ENCODE results near the gene FAM240B.

- no peak for TF ChIP-seq EZH2phosphoT487 (IDR thresholded peaks at IDR 0.05; ENCODE audit: unreplicated experiment)
- TF ChIP-seq, protein P1, sequence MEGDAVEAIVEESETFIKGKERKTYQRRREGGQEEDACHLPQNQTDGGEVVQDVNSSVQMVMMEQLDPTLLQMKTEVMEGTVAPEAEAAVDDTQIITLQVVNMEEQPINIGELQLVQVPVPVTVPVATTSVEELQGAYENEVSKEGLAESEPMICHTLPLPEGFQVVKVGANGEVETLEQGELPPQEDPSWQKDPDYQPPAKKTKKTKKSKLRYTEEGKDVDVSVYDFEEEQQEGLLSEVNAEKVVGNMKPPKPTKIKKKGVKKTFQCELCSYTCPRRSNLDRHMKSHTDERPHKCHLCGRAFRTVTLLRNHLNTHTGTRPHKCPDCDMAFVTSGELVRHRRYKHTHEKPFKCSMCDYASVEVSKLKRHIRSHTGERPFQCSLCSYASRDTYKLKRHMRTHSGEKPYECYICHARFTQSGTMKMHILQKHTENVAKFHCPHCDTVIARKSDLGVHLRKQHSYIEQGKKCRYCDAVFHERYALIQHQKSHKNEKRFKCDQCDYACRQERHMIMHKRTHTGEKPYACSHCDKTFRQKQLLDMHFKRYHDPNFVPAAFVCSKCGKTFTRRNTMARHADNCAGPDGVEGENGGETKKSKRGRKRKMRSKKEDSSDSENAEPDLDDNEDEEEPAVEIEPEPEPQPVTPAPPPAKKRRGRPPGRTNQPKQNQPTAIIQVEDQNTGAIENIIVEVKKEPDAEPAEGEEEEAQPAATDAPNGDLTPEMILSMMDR (conservative IDR thresholded peaks at IDR 0.05; ENCODE audit: low read depth in 2 of 2): no peak
- TF ChIP-seq POLR2AphosphoS5 (IDR thresholded peaks at IDR 0.05; ENCODE audit: low read depth): no peak
- TF ChIP-seq CREB1 (CRISPR knock-in tag; IDR thresholded peaks at IDR 0.05; ENCODE audit: low read depth): no peak
- no peak for TF ChIP-seq EZH2 (IDR thresholded peaks at IDR 0.05; ENCODE audit: low read depth, unreplicated experiment)
- TF ChIP-seq REST (IDR thresholded peaks at IDR 0.05; ENCODE audit: unreplicated experiment): no peak
Observed at GRCh38 chr9:38747941-38748340, 28.0 kb upstream of the FAM240B start.

Data from GM23338 (cell line).